ENCODE measurements around the gene BEST2. TPM values are rescaled to one million over a fixed set of nuclear protein-coding genes. Genes with fewer than 3 reads are reported as not detected.
A peak's percentile ranks its signal among the peaks of the same experiment; 100 is the strongest.

Gene BEST2
- total RNA-seq, 1 donor from 2014 or later: not detected

- H3K27ac Mint-ChIP-seq (ENCODE audit: unreplicated experiment): peak overlapping the region; percentile 99
- no peak for DNase-seq (ENCODE audit: low spot score)
Observed at GRCh38 chr19:12778905-12779161, 27.2 kb downstream of the BEST2 start.

GRCh38 chr19:12779162-12779993, 27.8 kb downstream of the BEST2 start:
- H3K27ac Mint-ChIP-seq (ENCODE audit: unreplicated experiment): peak overlapping the region; percentile 93
- peaks cover 4% of the 10 kb centered on the region for H3K36me3 Mint-ChIP-seq (ENCODE audit: low read depth, unreplicated experiment)
- no peaks in the 10 kb centered on the region for H3K9me3 Mint-ChIP-seq (ENCODE audit: unreplicated experiment)
- peak overlapping the region; percentile 65 for H3K4me3 Mint-ChIP-seq (ENCODE audit: unreplicated experiment)
- H3K4me1 Mint-ChIP-seq (ENCODE audit: unreplicated experiment): peaks cover 19% of the 10 kb centered on the region
- DNase-seq (ENCODE audit: low spot score): peak; percentile 54
- TF ChIP-seq, protein P1, sequence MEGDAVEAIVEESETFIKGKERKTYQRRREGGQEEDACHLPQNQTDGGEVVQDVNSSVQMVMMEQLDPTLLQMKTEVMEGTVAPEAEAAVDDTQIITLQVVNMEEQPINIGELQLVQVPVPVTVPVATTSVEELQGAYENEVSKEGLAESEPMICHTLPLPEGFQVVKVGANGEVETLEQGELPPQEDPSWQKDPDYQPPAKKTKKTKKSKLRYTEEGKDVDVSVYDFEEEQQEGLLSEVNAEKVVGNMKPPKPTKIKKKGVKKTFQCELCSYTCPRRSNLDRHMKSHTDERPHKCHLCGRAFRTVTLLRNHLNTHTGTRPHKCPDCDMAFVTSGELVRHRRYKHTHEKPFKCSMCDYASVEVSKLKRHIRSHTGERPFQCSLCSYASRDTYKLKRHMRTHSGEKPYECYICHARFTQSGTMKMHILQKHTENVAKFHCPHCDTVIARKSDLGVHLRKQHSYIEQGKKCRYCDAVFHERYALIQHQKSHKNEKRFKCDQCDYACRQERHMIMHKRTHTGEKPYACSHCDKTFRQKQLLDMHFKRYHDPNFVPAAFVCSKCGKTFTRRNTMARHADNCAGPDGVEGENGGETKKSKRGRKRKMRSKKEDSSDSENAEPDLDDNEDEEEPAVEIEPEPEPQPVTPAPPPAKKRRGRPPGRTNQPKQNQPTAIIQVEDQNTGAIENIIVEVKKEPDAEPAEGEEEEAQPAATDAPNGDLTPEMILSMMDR (IDR thresholded peaks at IDR 0.05; ENCODE audit: unreplicated experiment): no peak
- peaks cover 16% of the 10 kb centered on the region for H3K27me3 Mint-ChIP-seq (ENCODE audit: unreplicated experiment)

More at GRCh38 chr19:12778905-12779161, 27.2 kb downstream of the BEST2 start:
- Mint-ChIP-seq H3K36me3 (ENCODE audit: low read depth, unreplicated experiment) (peaks cover 4% of the 10 kb centered on the region), H3K4me3 (ENCODE audit: unreplicated experiment) (peak overlapping the region; percentile 91), H3K4me1 (ENCODE audit: unreplicated experiment) (peaks cover 19% of the 10 kb centered on the region), H3K27me3 (ENCODE audit: unreplicated experiment) (peaks cover 16% of the 10 kb centered on the region), H3K9me3 (ENCODE audit: unreplicated experiment) (no peaks in the 10 kb centered on the region)
- TF ChIP-seq, protein P1 (IDR thresholded peaks at IDR 0.05; ENCODE audit: unreplicated experiment): no peak

DNA sequence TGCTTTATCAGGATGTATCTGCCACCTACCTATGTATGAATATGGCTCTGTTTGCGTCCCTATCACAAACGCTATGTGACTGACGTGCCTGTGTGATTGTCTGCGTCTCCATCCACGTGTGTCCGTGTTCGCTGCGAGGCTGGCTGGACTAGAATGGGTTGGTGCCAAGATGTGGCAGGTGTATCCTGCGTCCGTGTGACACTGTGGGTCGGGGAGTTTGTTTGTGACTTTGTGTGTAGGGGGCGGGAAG, 30.5 kb downstream of the BEST2 start:
- H3K27me3 Mint-ChIP-seq (ENCODE audit: unreplicated experiment): peaks cover 13% of the 10 kb centered on the region
- no peaks in the 10 kb centered on the region for H3K9me3 Mint-ChIP-seq (ENCODE audit: unreplicated experiment)
- H3K4me3 Mint-ChIP-seq (ENCODE audit: unreplicated experiment): peak overlapping the region; percentile 87
- no peak for DNase-seq (ENCODE audit: low spot score)
- TF ChIP-seq, protein P1 (IDR thresholded peaks at IDR 0.05; ENCODE audit: unreplicated experiment): no peak
- peaks cover 19% of the 10 kb centered on the region for H3K4me1 Mint-ChIP-seq (ENCODE audit: unreplicated experiment)
- H3K36me3 Mint-ChIP-seq (ENCODE audit: low read depth, unreplicated experiment): peaks cover 4% of the 10 kb centered on the region
- peak overlapping the region; percentile 94 for H3K27ac Mint-ChIP-seq (ENCODE audit: unreplicated experiment)

DNA sequence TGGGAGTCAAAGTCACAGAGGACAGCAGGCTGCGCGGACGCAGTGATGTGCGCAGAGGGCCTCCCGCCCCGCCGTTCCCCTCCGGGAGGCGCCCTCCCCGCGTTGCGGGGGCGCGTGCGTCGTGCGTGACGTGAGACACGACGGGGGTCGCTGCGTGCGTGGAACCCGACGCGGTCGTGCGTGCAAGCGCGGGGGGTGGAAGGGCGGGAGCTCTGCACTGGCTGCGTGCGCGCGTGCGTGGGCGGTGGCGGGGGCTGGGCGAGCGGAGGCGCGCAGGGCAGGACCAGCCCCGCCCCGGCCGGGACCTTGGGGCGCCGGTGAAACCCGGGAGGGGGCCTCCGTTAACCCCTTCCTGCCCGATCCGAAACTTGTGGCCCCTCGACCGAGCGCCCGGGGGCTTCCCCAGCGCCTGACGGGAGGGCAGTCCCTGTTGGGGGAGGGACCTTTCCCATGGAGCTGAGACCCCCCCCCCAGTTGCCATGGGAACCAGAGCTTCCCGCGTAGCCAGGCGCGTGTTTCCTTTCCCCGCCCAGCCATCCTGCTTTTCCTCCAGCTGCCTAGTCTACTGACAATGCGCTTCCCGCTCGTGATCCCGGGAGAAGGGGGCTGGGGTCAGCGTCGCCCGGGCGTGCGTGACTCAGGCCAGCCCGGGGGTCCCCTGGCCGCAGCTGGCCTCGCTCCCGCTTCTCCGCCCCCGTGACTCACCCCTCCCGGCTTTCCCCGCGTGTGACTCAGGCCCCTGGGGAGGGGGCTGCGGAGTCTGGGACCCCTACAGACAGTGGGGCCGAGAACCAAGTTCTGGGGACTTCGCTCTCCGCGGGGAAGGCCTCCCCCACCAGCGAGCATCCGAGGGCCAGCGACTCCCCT, 31.1 kb downstream of the BEST2 start:
- H3K36me3 Mint-ChIP-seq (ENCODE audit: low read depth, unreplicated experiment): peaks cover 4% of the 10 kb centered on the region
- H3K4me1 Mint-ChIP-seq (ENCODE audit: unreplicated experiment): peaks cover 19% of the 10 kb centered on the region
- no peaks in the 10 kb centered on the region for H3K9me3 Mint-ChIP-seq (ENCODE audit: unreplicated experiment)
- TF ChIP-seq, protein P1 (IDR thresholded peaks at IDR 0.05; ENCODE audit: unreplicated experiment): no peak
- peaks cover 13% of the 10 kb centered on the region for H3K27me3 Mint-ChIP-seq (ENCODE audit: unreplicated experiment)
- peak overlapping the region; percentile 87 for H3K4me3 Mint-ChIP-seq (ENCODE audit: unreplicated experiment)
- DNase-seq (ENCODE audit: low spot score): peak; percentile 84
- H3K27ac Mint-ChIP-seq (ENCODE audit: unreplicated experiment): peak overlapping the region; percentile 94

Data from endothelial cell (in vitro differentiated cells).